ENCODE measurements around the gene PPP1R3F.

Gene PPP1R3F

GRCh38 chrX:49263631-49264030 is 6.0 kb upstream of the PPP1R3F start:
- POLR2A ChIA-PET: interaction anchor here (0.7 kb wide), 1 partner anchor 73 kb away, joined by 3 read pairs; no protein-coding TSS in a partner anchor
- CTCF ChIA-PET: interaction anchor here (0.6 kb wide), 1 partner anchor 28 kb away, joined by 6 read pairs; no protein-coding TSS in a partner anchor
- DNase-seq (ENCODE audit: extremely low spot score): no peak
- no peak for TF ChIP-seq FOXK2 (IDR thresholded peaks at IDR 0.05)
- no peak for TF ChIP-seq HDGF (IDR thresholded peaks at IDR 0.05; ENCODE audit: borderline replicate concordance)
- no peak for TF ChIP-seq CTBP1 (IDR thresholded peaks at IDR 0.05; ENCODE audit: borderline replicate concordance)
- no peak for TF ChIP-seq ARNT (IDR thresholded peaks at IDR 0.05)
- no peak for TF ChIP-seq ZNF384 (IDR thresholded peaks at IDR 0.05)
- no peak for TF ChIP-seq BHLHE40 (IDR thresholded peaks at IDR 0.05; ENCODE audit: borderline replicate concordance)
- no peak for TF ChIP-seq NFRKB (IDR thresholded peaks at IDR 0.05)
- no peak for TF ChIP-seq L3MBTL2 (conservative IDR thresholded peaks at IDR 0.05)
- TF ChIP-seq FOXM1 (IDR thresholded peaks at IDR 0.05; ENCODE audit: borderline replicate concordance): no peak
- TF ChIP-seq TARDBP (IDR thresholded peaks at IDR 0.05): no peak

GRCh38 chrX:49264460-49264859 is 5.1 kb upstream of the PPP1R3F start, which contains the start of gene FOXP3:
TSS of gene FOXP3 (minus strand) at chrX:49264710. CDS start at chrX:49258505, 6,205 bp downstream.
- DNase-seq (ENCODE audit: extremely low spot score): no peak
- ChIA-PET CTCF (no interaction called here), POLR2A (no interaction called here)
- TF ChIP-seq NFRKB (IDR thresholded peaks at IDR 0.05) (no peak), FOXM1 (IDR thresholded peaks at IDR 0.05; ENCODE audit: borderline replicate concordance) (no peak), TARDBP (IDR thresholded peaks at IDR 0.05) (no peak), ZNF384 (IDR thresholded peaks at IDR 0.05) (no peak), FOXK2 (IDR thresholded peaks at IDR 0.05) (no peak), CTBP1 (IDR thresholded peaks at IDR 0.05; ENCODE audit: borderline replicate concordance) (no peak), SUZ12 (IDR thresholded peaks at IDR 0.05) (no peak), SP1 (IDR thresholded peaks at IDR 0.05) (no peak), ELF4 (IDR thresholded peaks at IDR 0.05) (no peak), L3MBTL2 (conservative IDR thresholded peaks at IDR 0.05) (no peak), LEF1 (IDR thresholded peaks at IDR 0.05; ENCODE audit: borderline replicate concordance) (no peak)

- TF ChIP-seq SUZ12 (IDR thresholded peaks at IDR 0.05) (no peak), TARDBP (IDR thresholded peaks at IDR 0.05) (no peak), BHLHE40 (IDR thresholded peaks at IDR 0.05; ENCODE audit: borderline replicate concordance) (no peak), FOXK2 (IDR thresholded peaks at IDR 0.05) (no peak), ZNF384 (IDR thresholded peaks at IDR 0.05) (no peak), L3MBTL2 (conservative IDR thresholded peaks at IDR 0.05) (no peak), FOXA1 (IDR thresholded peaks at IDR 0.05) (no peak), SP1 (IDR thresholded peaks at IDR 0.05) (no peak), ELF4 (IDR thresholded peaks at IDR 0.05) (no peak), HDGF (IDR thresholded peaks at IDR 0.05; ENCODE audit: borderline replicate concordance) (no peak), PKNOX1 (IDR thresholded peaks at IDR 0.05) (no peak), FOXM1 (IDR thresholded peaks at IDR 0.05; ENCODE audit: borderline replicate concordance) (no peak), LEF1 (IDR thresholded peaks at IDR 0.05; ENCODE audit: borderline replicate concordance) (no peak), CTBP1 (IDR thresholded peaks at IDR 0.05; ENCODE audit: borderline replicate concordance) (no peak), NFRKB (IDR thresholded peaks at IDR 0.05) (no peak)
- no peak for DNase-seq (ENCODE audit: extremely low spot score)
- ChIA-PET CTCF (interaction anchor here (0.7 kb wide), 1 partner anchor 74 kb away, joined by 3 read pairs; no protein-coding TSS in a partner anchor), POLR2A (interaction anchor here (3.0 to 4.2 kb wide), 2 partner anchors 8 to 75 kb away, joined by 31 to 42 read pairs; no protein-coding TSS in a partner anchor)
Observed at GRCh38 chrX:49266523-49267445, 2.8 kb upstream of the PPP1R3F start.

GRCh38 chrX:49268702-49269009 is 937 bp upstream of the PPP1R3F start:
- no peak for DNase-seq (ENCODE audit: extremely low spot score)
- TF ChIP-seq SP1 (IDR thresholded peaks at IDR 0.05): no peak
- TF ChIP-seq NFRKB (IDR thresholded peaks at IDR 0.05): no peak
- no peak for TF ChIP-seq FOXK2 (IDR thresholded peaks at IDR 0.05)
- no peak for TF ChIP-seq SUZ12 (IDR thresholded peaks at IDR 0.05)
- TF ChIP-seq TARDBP (IDR thresholded peaks at IDR 0.05): no peak
- TF ChIP-seq PKNOX1 (IDR thresholded peaks at IDR 0.05): no peak
- TF ChIP-seq ARNT (IDR thresholded peaks at IDR 0.05): no peak
- no peak for TF ChIP-seq CTBP1 (IDR thresholded peaks at IDR 0.05; ENCODE audit: borderline replicate concordance)
- no peak for TF ChIP-seq BHLHE40 (IDR thresholded peaks at IDR 0.05; ENCODE audit: borderline replicate concordance)
- no peak for TF ChIP-seq LEF1 (IDR thresholded peaks at IDR 0.05; ENCODE audit: borderline replicate concordance)
- no peak for TF ChIP-seq FOXA1 (IDR thresholded peaks at IDR 0.05)
- TF ChIP-seq ZNF384 (IDR thresholded peaks at IDR 0.05): no peak
- no peak for TF ChIP-seq HDGF (IDR thresholded peaks at IDR 0.05; ENCODE audit: borderline replicate concordance)
- TF ChIP-seq L3MBTL2 (conservative IDR thresholded peaks at IDR 0.05): no peak
- no peak for TF ChIP-seq FOXM1 (IDR thresholded peaks at IDR 0.05; ENCODE audit: borderline replicate concordance)
- no peak for TF ChIP-seq ELF4 (IDR thresholded peaks at IDR 0.05)
- POLR2A ChIA-PET: interaction anchor here (0.8 to 4.2 kb wide), 13 partner anchors 10 to 532 kb away, joined by 3 to 42 read pairs (median 4); partner anchors contain the start of gene CCDC22
- CTCF ChIA-PET: interaction anchor here (0.6 to 0.7 kb wide), 2 partner anchors 13 to 113 kb away, joined by 3 read pairs; no protein-coding TSS in a partner anchor

GRCh38 chrX:49269010-49269766 is 405 bp upstream of the PPP1R3F start:
- DNase-seq (ENCODE audit: extremely low spot score): peak; percentile 87
- POLR2A ChIA-PET: interaction anchor here (0.7 to 4.2 kb wide), 13 partner anchors 11 to 532 kb away, joined by 3 to 42 read pairs (median 4); partner anchors contain the start of gene CCDC22
- TF ChIP-seq FOXA1 (IDR thresholded peaks at IDR 0.05): no peak
- peak; percentile 91 for TF ChIP-seq PKNOX1 (IDR thresholded peaks at IDR 0.05)
- TF ChIP-seq CTBP1 (IDR thresholded peaks at IDR 0.05; ENCODE audit: borderline replicate concordance): no peak
- no peak for TF ChIP-seq LEF1 (IDR thresholded peaks at IDR 0.05; ENCODE audit: borderline replicate concordance)
- TF ChIP-seq L3MBTL2 (conservative IDR thresholded peaks at IDR 0.05): peak; percentile 57
- CTCF ChIA-PET: interaction anchor here (0.6 to 0.7 kb wide), 2 partner anchors 13 to 113 kb away, joined by 3 read pairs; no protein-coding TSS in a partner anchor
